C4-2B (cell line): ENCODE results near the gene CTAGE1.
A peak's percentile ranks its signal among the peaks of the same experiment; 100 is the strongest.

ENCODE experiments used
- H3K27ac ChIP-seq: fragments of 450-650 bp; 2 replicates; pipeline ENCODE4 v1.5.1; 2017
- CTCF ChIP-seq: fragments of 450-650 bp; conservative IDR thresholded peaks from 2 replicates; pipeline ENCODE4 v1.5.1; 2017; ENCODE audit warnings: mild to moderate bottlenecking
- ZFX ChIP-seq: fragments of 450-650 bp; IDR thresholded peaks from 2 replicates; pipeline ENCODE4 v1.6.1; 2017

Gene CTAGE1

GRCh38 chr18:22422909-22423548 is 5.3 kb upstream of the CTAGE1 start:
- TF ChIP-seq ZFX (no peak), CTCF (no peak; the same call in 1 of the 2 replicates)
- no peak overlapping the region for H3K27ac ChIP-seq

- no peak for TF ChIP-seq CTCF
- no peak for TF ChIP-seq ZFX
- H3K27ac ChIP-seq: no peak overlapping the region
Observed at GRCh38 chr18:22420652-22421051, 2.9 kb upstream of the CTAGE1 start.

GRCh38 chr18:22412176-22412911 is 5.4 kb downstream of the CTAGE1 start:
- TF ChIP-seq CTCF: no peak
- TF ChIP-seq ZFX: no peak
- H3K27ac ChIP-seq: no peak overlapping the region

- no peak for TF ChIP-seq ZFX
- no peak for TF ChIP-seq CTCF
Observed at GRCh38 chr18:22411446-22411845, 6.3 kb downstream of the CTAGE1 start.

GRCh38 chr18:22410126-22410525 is 7.6 kb downstream of the CTAGE1 start:
- H3K27ac ChIP-seq: no peak overlapping the region

More at GRCh38 chr18:22411446-22411845, 6.3 kb downstream of the CTAGE1 start:
- H3K27ac ChIP-seq: no peak overlapping the region

GRCh38 chr18:22409445-22409844 is 8.3 kb downstream of the CTAGE1 start:
- no peak overlapping the region for H3K27ac ChIP-seq
- no peak for TF ChIP-seq ZFX
- TF ChIP-seq CTCF: no peak

More at GRCh38 chr18:22410126-22410525, 7.6 kb downstream of the CTAGE1 start:
- TF ChIP-seq ZFX: no peak
- no peak for TF ChIP-seq CTCF

- TF ChIP-seq ZFX: no peak
- peak; percentile 35; the same call in 1 of the 2 replicates for TF ChIP-seq CTCF
Observed at GRCh38 chr18:22408059-22408458, 9.7 kb downstream of the CTAGE1 start.

More at GRCh38 chr18:22408059-22408458, 9.7 kb downstream of the CTAGE1 start:
- no peak overlapping the region for H3K27ac ChIP-seq
